Activated T-helper 1 cell treated with anti-CD3 and anti-CD28 coated beads, Interleukin-12 subunit alpha, Interleukin-12 subunit beta, Interleukin-2, Interleukin-4 antibody, amounts not matched to agents 30 ng/mL and 10 ng/mL and 1 ng/mL, durations not matched to agents 14 hours and 24 hours and 36 hours (primary cell): ENCODE measurements around the gene RPL35. TPM values are rescaled to one million over a fixed set of nuclear protein-coding genes. Genes with fewer than 3 reads are reported as not detected.
A peak's percentile ranks its signal among the peaks of the same experiment; 100 is the strongest.
"Not testable (repeated sequence)": the region's sequence is repeated elsewhere in the genome, so short reads cannot be mapped to it uniquely, and the experiment has no call there.

ENCODE experiments used
- DNase-seq: peaks from one replicate; pipeline ENCODE4 v3.0.0; 2021; ENCODE audit warnings: low spot score
- H3K27ac Mint-ChIP-seq: one replicate; pipeline ENCODE4 v1.8.0; 2021; ENCODE audit warnings: mild to moderate bottlenecking, mixed read lengths
- H3K27me3 Mint-ChIP-seq: one replicate; pipeline ENCODE4 v1.8.0; 2022; ENCODE audit warnings: mild to moderate bottlenecking, moderate library complexity, mixed read lengths; ENCODE audit not compliant: insufficient read depth
- H3K36me3 Mint-ChIP-seq: one replicate; pipeline ENCODE4 v1.8.0; 2021; ENCODE audit warnings: low read depth, mixed read lengths
- H3K4me1 Mint-ChIP-seq: one replicate; pipeline ENCODE4 v1.8.0; 2021; ENCODE audit warnings: low read depth, mixed read lengths
- H3K4me3 Mint-ChIP-seq: one replicate; pipeline ENCODE4 v1.8.0; 2021; ENCODE audit warnings: mild to moderate bottlenecking, moderate library complexity, mixed read lengths
- H3K9me3 Mint-ChIP-seq: one replicate; pipeline ENCODE4 v1.8.0; 2021; ENCODE audit warnings: mixed read lengths
- intact Hi-C: fragments of 100-400 bp; cut with micrococcal nuclease; formaldehyde crosslinking; loops from one replicate; pipeline ENCODE4 v1.15.1; 2024
- total RNA-seq: library from RNA; stranded (reverse); gene quantifications from 2 replicates; pipeline ENCODE4 v1.2.3, GENCODE V29; 2022

RPL35 gene
- total RNA-seq, 1 donor from 2014 or later = 1,750 TPM

DNA sequence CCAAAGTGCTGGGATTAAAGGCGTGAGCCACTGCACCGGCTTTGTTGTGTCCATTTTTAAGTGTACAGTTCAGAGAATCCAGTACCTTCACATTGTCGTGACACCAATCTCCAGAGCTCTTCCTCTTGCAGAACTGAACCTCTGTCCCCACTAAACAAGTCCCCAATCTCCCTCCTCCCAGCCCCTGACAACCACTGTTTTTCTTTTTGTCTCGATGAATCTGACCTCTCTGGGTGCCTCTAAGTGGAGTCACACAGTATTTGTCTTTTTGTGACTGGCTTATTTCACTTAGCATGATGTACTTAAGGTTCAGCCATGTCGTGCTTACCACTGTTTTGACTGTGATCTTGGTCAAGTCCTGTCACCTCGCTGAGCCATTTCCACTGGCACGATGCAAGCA, 6.9 kb downstream of the RPL35 start:
- peaks cover 25% of the 10 kb centered on the region for H3K4me1 Mint-ChIP-seq
- DNase-seq = no peak
- H3K27me3 Mint-ChIP-seq = peaks cover 8% of the 10 kb centered on the region
- peak overlapping the region; percentile 6 for H3K27ac Mint-ChIP-seq
- intact Hi-C loops = no loop called here
- H3K36me3 Mint-ChIP-seq = peaks cover 18% of the 10 kb centered on the region
- H3K4me3 Mint-ChIP-seq = no peak overlapping the region
- H3K9me3 Mint-ChIP-seq = no peaks in the 10 kb centered on the region

DNA sequence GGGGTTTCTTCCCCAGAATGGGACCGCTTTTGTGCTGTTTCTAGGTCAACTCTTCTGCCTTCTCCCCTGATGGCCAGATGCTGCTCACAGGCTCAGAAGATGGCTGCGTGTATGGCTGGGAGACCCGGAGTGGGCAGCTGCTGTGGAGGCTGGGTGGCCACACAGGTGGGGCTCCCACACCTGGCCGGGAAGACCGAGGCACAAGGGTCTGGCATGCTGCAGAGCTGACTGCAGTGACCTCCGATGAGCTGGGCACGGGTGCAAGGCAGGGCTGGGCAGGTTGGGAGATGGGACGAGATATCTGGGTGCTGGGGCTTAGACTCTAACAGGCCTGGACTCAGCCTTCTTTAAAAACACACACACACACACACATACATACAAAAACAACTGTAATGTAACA, 7.6 kb downstream of the RPL35 start:
- Mint-ChIP-seq H3K27me3 (peaks cover 9% of the 10 kb centered on the region), H3K4me1 (peaks cover 19% of the 10 kb centered on the region), H3K36me3 (peaks cover 12% of the 10 kb centered on the region), H3K4me3 (no peak overlapping the region), H3K9me3 (no peaks in the 10 kb centered on the region), H3K27ac (no peak overlapping the region)
- intact Hi-C loops = no loop called here
- DNase-seq = no peak

DNA sequence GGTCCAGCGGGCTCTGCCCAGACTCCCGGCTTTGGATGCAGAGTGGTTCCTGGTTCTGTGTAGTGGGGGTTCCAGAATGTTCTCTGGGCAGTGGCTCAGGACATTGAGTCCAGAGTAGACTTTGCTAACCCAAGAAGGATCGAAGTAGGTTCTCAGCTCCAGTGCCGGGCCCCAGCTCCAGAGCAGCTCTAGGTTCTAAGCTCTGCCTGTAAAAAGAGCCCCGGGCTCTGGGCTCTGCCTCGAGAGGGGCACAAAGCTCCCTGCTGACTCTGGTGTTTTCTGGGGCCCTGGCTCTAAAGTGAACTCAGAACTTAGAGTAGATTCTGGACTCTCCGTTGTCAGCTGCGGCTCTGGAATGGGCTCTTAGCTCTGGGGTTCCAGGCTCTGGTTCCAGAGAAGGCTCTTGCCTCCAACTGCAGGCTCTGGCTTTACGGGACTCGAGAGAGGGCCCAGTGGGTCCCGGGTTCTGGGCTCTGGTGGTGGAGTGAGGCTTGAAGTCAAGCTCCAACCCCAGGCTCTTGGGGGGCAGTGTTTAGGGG, 8.1 kb downstream of the RPL35 start:
- H3K27ac Mint-ChIP-seq = no peak overlapping the region

GRCh38 chr9:124852829-124853531, 8.8 kb downstream of the RPL35 start, which contains the start of gene WDR38:
WDR38 (plus strand) TSS chr9:124853460; CDS start chr9:124853532, 72 bp downstream.
- peaks cover 9% of the 10 kb centered on the region for H3K27me3 Mint-ChIP-seq
- H3K4me3 Mint-ChIP-seq = peak within 1 kb of the TSS; percentile 68
- peak; percentile 79 for DNase-seq
- H3K27ac Mint-ChIP-seq = no peak within 1 kb of the TSS
- intact Hi-C loops = loop anchor here (1.0 to 2.0 kb wide), 7 partner anchors 9 to 290 kb away; partner anchors contain the start of genes ARPC5L and SCAI
- no peaks in the 10 kb centered on the region for H3K9me3 Mint-ChIP-seq
- H3K36me3 Mint-ChIP-seq = peaks cover 5% of the 10 kb centered on the region
- peaks cover 16% of the 10 kb centered on the region for H3K4me1 Mint-ChIP-seq

More for the DNA sequence above, 8.1 kb downstream of the RPL35 start:
- peaks cover 12% of the 10 kb centered on the region for H3K36me3 Mint-ChIP-seq
- DNase-seq = no peak
- H3K9me3 Mint-ChIP-seq = no peaks in the 10 kb centered on the region
- peaks cover 16% of the 10 kb centered on the region for H3K4me1 Mint-ChIP-seq
- intact Hi-C loops = loop anchor here (1.0 to 2.0 kb wide), 7 partner anchors 9 to 289 kb away; partner anchors contain the start of genes ARPC5L and SCAI
- peak overlapping the region; percentile 53 for H3K4me3 Mint-ChIP-seq
- H3K27me3 Mint-ChIP-seq = peaks cover 9% of the 10 kb centered on the region

- Mint-ChIP-seq H3K9me3 (no peaks in the 10 kb centered on the region), H3K4me1 (peaks cover 9% of the 10 kb centered on the region), H3K27ac (no peak overlapping the region), H3K27me3 (peaks cover 9% of the 10 kb centered on the region), H3K36me3 (no peaks in the 10 kb centered on the region), H3K4me3 (no peak overlapping the region)
- DNase-seq = no peak
- intact Hi-C loops = loop anchor here (2.0 kb wide), 2 partner anchors 43 to 291 kb away; partner anchors contain the start of gene SCAI
Observed at GRCh38 chr9:124852121-124852828, 9.5 kb downstream of the RPL35 start.

DNA sequence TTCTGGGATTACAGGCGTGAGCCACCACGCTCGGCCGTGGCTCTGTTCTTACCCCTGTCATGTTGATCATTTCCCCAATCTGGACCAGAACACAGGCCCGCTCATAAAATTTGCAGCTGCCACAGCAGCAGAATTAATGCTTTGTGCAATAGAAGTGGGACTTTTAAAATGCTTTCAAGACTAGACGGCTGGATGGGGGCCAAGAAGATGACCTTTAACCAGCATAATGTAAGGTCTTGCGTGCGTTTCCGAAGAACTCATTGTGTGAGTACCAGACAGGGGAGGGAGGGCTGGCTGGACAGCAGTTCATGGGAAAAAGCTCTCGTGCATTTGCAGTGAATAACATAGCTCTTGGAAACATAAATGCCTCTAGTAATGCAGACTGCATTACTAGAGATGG, 12.0 kb downstream of the RPL35 start:
- Mint-ChIP-seq H3K36me3 (no peaks in the 10 kb centered on the region), H3K27me3 (peaks cover 9% of the 10 kb centered on the region), H3K9me3 (no peaks in the 10 kb centered on the region), H3K4me3 (no peak overlapping the region), H3K27ac (no peak overlapping the region), H3K4me1 (peaks cover 8% of the 10 kb centered on the region)
- intact Hi-C loops = no loop called here
- DNase-seq = no peak

- Mint-ChIP-seq H3K4me3 (no peak overlapping the region), H3K27ac (no peak overlapping the region), H3K36me3 (no peaks in the 10 kb centered on the region), H3K27me3 (peaks cover 9% of the 10 kb centered on the region), H3K9me3 (no peaks in the 10 kb centered on the region), H3K4me1 (no peaks in the 10 kb centered on the region)
- DNase-seq = no peak
- intact Hi-C loops = no loop called here
Observed at GRCh38 chr9:124846969-124847368, 14.8 kb downstream of the RPL35 start.

- DNase-seq, H3K27ac Mint-ChIP-seq, H3K27me3 Mint-ChIP-seq, H3K36me3 Mint-ChIP-seq, H3K9me3 Mint-ChIP-seq, intact Hi-C loops, H3K4me3 Mint-ChIP-seq, H3K4me1 Mint-ChIP-seq: not testable (repeated sequence)
Observed at GRCh38 chr9:124846467-124846866, 15.3 kb downstream of the RPL35 start.

GRCh38 chr9:124844291-124844690, 17.5 kb downstream of the RPL35 start:
- intact Hi-C loops = no loop called here
- no peak overlapping the region for H3K27ac Mint-ChIP-seq
- no peak overlapping the region for H3K4me3 Mint-ChIP-seq
- H3K27me3 Mint-ChIP-seq = peaks cover 3% of the 10 kb centered on the region
- no peaks in the 10 kb centered on the region for H3K36me3 Mint-ChIP-seq
- no peaks in the 10 kb centered on the region for H3K9me3 Mint-ChIP-seq
- no peak for DNase-seq
- no peaks in the 10 kb centered on the region for H3K4me1 Mint-ChIP-seq

- H3K4me3 Mint-ChIP-seq = no peak overlapping the region
- no peaks in the 10 kb centered on the region for H3K36me3 Mint-ChIP-seq
- no peak overlapping the region for H3K27ac Mint-ChIP-seq
- DNase-seq = no peak
- intact Hi-C loops = no loop called here
- H3K9me3 Mint-ChIP-seq = no peaks in the 10 kb centered on the region
- H3K4me1 Mint-ChIP-seq = no peaks in the 10 kb centered on the region
- peaks cover 3% of the 10 kb centered on the region for H3K27me3 Mint-ChIP-seq
Observed at GRCh38 chr9:124843456-124844034, 18.2 kb downstream of the RPL35 start.

DNA sequence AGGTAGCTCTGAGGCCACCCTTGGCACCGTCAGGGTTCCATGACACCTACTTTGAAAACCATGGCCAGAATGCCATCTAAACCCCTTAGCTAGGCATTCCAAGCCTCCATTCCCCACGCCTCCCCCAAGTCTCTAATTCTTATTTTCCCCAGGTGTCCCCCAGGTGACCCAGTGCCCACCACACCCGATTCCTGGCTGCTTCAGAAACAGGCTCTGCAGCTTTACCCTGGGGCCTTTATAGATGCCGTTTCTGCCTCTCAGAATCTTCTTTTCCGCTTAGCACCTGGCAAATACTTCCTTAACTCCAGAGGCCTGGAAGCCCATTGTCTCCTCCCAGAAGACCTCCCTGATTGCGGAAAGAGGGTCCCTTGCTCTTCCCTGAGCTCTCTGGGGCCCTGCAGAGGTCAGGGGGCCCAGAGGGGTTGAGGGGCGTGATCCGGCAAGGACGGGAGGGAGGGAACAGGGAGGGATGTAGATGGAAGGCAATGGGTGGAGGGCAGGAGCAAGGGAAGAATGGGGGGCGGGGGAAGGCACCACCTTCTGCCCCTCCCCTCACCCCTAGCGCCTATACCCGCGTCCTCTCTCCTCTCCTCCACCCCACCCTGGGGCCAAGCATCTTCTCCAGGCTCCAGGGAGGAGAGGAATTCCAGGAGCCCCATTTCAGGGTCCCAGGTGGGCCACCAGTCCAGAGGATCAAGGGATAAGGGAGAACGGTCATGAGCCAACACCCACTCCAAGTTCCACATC, 20.5 kb downstream of the RPL35 start:
- Mint-ChIP-seq H3K9me3 (no peaks in the 10 kb centered on the region), H3K27ac (no peak overlapping the region), H3K4me1 (no peaks in the 10 kb centered on the region), H3K27me3 (peaks cover 7% of the 10 kb centered on the region), H3K36me3 (no peaks in the 10 kb centered on the region), H3K4me3 (no peak overlapping the region)
- DNase-seq = no peak
- intact Hi-C loops = no loop called here

- no peak for DNase-seq
- intact Hi-C loops = no loop called here
- H3K27me3 Mint-ChIP-seq = peaks cover 11% of the 10 kb centered on the region
- no peak overlapping the region for H3K4me3 Mint-ChIP-seq
- no peaks in the 10 kb centered on the region for H3K9me3 Mint-ChIP-seq
- H3K27ac Mint-ChIP-seq = no peak overlapping the region
- H3K4me1 Mint-ChIP-seq = no peaks in the 10 kb centered on the region
- H3K36me3 Mint-ChIP-seq = no peaks in the 10 kb centered on the region
Observed at GRCh38 chr9:124840300-124840833, 21.4 kb downstream of the RPL35 start.
